HG02884 (cell line): ENCODE results near the gene HDC.
A peak's percentile ranks its signal among the peaks of the same experiment; 100 is the strongest.

Source experiments
- ATAC-seq: cut with Tn5 transposase; IDR thresholded peaks from one replicate; pipeline ENCODE4 v1.9.1; 2021; ENCODE audit warnings: mild to moderate bottlenecking, moderate library complexity; ENCODE audit not compliant: unreplicated experiment

Gene HDC

DNA sequence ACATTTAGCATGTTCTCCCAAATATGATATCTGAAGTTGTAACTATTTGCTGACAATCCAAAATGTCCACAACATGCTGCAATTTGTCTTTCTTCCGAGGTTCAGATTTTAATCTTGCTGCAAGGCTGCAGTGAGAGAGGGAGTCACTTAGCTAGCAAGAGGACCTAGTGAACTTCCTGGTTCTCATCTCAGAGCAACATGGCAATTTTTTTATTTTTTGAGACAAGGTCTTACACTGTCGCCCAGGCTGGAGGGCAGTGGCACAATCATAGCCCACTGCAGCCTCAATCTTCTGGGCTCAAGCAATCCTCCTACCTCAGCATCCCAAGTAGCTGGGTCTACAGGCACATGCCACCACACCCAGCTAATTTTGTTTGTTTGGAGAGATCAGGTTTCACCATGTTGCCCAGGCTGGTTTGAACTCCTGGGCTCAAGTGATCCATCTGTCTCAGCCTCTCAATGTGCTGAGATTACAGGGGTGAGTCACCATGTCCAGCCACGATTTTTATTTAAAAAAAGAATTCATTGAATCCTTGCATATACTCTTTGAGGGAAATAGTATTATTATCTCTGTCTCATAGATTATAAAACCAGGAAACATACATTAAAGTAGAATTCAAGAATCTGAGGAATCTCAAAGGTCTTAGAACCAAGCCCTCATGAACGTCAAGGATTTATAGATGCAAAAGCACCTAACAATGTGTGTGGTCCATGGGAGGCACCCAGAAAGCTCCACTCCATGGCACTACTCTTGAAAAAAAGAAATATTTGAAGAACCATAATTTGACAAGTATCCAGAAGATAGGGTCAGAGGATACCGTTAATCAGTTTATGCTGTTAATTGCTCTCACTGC, 9.1 kb downstream of the HDC start:
- no peak for ATAC-seq

DNA sequence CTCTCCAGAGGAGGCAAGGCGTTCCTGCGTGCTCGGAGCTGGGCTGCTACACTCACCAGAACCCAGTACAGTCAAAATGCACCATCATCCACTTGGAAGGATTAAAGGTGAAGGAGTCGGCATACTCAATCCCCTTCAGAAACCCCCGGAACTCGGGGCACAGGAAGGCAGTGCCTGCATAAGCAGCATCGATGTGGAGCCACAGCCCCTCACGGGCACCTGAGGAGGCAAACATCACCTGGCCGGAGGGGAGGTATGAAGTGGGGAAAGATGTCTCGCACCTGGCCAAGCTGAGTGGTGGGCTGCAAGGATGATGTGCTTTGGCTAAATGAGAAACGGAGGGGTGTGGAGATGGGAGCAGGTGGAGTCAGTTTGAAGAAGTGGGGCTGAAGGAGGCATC, 13.0 kb downstream of the HDC start:
- ATAC-seq = no peak

DNA sequence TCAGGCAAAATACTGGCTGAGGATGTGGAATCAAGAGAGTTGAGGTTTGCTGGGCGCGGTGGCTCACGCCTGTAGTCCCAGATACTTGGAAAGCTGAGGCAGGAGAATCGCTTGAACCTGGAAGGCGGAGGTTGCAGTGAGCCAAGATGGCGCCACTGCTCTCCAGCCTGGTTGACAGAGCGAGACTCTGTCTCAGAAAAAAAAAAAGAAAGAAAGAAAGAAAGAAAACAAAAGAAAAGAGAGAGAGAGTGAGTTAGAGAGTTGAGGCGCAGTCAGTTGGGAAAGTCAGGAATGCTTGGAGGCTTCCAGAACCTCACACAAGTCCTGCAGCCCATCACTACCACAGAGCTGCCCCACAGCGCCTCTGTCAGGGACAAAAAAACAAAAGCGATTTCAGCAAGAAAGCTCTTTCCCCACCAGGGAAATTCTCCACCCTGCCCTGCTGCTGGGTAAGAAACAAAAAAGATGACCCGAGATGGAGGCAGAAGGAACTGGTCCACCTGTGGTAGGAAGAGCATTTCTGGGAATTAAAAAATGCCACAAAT, 13.8 kb downstream of the HDC start:
- no peak for ATAC-seq

DNA sequence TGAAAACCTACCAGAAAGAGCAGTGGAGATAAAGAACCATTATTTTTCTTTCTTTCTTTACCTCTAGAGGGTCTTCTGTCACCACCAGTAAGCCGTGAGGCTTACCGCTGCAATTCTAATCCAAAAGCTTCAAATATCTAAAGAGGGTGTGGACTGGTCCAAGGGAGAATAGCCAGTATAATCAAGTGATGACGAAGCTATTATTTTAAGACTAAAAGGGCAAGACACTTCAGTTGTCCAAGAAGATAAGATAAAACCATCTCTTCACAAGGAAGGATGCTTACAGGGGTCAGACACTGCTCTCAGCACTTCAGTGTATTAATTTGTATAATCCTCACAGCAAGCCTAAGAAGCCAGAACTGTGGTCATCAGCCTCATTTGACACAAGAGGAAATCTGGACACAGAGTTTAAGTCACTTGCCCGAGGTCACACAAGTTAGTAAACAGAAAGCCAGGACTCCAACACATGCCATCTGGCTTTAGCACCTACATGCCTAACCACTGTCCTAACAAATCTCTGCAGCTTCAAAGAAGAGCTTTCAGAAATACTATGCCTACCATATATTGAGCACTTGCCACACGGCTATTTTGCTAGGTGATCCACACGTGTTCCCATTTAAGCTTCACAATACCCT, 14.6 kb downstream of the HDC start:
- no peak for ATAC-seq

DNA sequence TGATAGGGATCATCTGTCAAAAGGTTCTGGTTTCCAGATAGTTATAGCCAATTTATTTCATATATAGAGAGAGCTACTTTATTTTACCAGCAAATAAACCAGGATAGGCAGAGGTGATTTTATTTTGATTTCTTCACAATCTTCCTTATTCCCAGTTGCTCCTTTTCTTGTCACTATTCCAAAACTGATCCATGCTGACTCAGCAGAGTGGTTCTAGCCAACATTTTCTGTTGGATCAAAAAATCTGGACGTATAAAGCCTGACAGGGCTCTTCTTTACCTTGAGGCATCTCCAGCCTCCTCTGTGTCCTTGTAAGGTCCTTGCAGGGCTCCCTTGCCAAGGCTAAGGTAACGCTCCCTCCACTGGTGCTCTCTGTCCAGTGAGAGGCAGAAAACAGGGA, 15.8 kb downstream of the HDC start:
- no peak for ATAC-seq

DNA sequence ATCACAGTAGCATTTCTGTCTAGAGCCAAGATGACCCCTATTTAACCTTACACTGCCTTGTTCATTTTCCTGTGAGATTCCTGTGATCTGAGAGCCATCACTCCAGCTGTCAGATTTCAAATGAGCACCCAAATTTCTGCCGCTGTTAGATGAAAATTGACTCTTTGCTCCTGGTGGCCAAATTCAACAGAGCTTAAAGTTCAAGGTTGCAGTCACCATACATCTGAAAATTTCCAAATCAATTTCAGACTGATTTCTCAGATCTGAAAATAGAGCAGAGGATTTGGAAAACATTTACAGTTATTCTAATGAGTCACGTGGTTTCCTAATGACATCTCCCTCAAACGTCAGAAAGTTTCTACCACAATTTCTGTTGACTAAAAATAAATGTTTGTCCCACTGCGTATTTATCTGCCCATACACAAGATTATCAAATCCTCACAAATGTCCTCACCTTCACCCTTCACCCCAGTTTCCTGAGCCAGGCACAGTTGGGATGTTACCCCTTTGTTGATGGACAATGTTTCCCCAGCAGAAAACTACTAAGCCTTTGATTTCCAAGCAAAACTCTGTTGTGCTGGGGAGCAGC, 16.4 kb downstream of the HDC start:
- no peak for ATAC-seq

DNA sequence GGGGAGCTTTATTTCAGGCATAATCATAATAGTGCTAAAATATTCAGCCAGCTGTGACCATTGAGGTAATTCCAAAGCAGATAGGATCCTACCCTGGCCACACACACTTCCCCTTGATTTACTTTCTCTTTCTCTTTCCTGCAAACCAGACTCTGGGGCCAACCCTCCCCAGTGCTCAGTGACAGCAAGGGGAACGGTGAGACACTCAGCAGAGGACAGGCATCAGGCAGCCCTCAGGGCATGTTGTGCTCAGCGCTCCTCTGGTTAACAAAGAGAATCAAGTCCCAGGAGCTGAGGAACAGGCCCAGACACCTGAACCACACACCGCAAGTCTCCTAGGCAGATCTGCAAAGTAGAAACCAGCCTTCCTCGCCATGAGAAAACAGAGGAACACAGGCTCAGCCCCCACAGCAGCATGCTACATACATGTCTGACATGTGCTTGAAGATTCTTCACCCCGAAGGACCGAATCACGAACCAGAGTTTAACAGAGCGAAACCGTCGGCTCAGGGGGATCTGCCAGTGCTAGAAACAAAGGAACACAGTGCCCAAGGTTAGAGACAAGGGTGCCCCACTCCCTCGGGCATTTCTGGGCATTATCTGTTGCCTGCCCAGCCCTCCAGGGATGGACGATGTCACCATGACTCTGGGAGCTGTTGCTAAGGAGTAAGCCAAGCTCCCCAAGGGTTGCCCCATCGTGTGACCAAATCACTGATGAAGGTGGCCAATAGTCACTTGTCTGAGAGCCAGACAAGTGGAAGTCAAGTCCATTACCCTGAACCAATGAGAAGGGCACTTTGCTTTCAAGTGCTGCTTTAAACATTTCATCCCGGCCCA, 17.5 kb downstream of the HDC start:
- ATAC-seq = peak; percentile 92

DNA sequence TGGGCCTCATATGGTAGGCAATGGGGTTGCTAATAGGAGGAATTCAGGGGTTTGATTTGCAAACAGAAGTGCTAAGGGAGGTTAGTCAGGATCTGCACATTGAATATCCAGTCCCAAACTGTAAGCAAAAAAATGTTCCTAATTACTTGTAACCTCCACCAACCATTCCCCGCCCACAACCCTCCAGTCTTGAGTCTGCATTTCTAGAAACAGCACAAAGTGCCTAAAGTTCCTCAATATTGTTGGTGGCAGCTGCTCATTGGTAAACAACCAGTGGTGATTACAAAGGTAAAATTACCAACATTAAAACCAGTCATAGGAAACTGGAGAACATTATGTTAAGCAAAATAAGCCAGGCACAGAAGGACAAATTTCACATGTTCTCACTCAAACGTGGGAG, 18.9 kb downstream of the HDC start:
- no peak for ATAC-seq

DNA sequence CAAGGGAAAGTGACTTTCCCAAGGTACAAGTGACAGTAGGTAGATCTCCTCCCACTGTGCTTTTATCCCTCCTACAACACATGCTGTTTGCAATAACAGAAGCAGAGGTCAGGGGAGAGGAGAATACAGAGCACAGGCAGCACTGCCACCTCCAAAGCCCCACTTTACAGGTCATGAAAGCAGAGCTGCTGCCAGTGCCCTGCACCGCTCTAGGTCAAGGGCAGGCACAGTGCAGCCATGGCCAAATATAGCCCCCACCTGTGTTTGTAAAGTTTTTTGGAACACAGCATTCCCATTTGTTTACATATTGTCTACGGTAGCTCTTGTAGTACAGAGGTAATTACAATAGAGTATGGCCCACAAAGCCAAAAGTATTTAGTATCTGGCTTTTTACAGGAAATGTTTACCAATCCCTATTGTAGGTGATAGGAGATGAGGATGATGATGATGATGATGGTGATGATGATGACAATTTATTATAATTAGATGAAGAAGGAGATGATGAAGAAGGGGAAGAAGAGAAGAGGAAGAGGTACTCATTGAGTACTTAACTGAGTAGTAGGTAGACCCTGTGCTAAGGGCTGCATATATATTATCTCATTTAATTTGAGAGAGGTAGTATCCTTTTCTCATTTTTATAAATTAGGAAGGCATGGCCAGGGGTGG, 20.4 kb downstream of the HDC start:
- no peak for ATAC-seq

DNA sequence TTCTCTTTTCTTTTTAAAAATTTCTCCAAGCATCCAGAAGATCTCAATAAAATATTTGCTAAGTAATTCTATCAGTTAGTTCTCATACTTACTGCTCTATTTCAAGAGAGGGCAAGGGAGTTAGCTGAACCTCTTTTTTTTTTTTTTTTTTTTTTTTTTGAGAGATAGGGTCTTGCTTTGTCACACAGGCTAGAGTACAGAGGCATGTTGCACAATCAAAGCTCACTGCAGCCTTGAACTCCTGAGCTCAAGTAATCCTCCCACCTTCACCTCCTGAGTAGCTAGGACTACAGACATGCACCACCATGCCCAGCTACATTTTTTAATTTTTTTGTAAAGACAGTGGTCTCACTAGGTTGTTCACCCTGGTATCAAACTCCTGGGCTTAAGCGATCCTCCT, 21.4 kb downstream of the HDC start:
- ATAC-seq = no peak

DNA sequence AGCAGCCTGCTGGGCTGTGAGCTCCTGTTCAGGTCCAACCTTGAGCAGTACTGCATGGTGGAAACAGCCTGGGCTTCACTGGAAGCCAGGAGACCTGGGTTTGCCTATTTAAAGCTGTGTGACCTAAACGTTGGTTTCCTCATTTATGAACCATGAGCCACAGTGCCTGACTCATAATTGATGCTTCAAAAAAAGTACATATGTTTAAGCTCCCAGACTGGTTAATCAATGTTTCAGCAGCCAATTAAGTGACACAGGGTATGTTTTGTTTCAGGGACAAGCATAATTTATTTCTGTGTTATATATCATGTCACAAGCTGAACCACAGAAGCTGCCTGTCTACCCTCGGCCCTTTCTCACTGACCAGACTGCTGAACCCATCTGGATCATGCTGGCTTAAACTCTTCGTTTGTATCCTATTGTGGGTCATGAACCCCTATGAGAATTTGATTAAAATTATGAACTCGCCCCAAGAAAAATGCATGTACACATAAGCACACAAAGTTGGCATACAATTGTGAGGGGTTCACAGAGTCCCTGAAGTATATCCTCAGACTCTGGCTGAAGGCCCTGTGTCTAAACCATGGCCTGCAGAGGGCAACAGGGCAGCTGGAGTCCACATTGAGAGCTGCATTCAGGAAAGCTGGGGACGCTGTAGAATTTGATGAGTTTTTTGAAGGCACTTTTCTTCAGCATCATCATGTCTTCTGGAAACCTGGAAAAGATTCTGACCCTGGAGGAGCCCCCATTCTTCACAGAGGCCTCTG, 23.7 kb downstream of the HDC start:
- ATAC-seq = no peak

DNA sequence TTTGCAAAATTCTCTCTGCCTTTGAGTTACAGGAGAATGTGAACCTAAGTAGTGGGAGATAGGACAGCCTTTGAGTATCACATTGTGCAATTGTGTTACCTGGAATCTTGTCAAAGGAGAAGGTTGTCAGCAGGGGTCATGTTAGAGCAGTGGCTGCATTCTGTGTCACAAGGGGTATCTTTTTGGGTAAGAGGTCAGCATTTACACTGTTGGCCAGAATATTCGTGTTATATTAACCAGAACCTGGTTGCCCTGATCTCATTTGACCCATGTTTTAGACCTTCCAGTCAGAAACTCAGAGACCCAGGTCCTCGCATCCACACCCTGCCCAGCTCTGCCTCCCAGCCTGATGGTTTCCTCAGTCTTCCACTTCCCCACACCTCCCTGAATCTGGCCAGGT, 27.3 kb downstream of the HDC start:
- no peak for ATAC-seq

DNA sequence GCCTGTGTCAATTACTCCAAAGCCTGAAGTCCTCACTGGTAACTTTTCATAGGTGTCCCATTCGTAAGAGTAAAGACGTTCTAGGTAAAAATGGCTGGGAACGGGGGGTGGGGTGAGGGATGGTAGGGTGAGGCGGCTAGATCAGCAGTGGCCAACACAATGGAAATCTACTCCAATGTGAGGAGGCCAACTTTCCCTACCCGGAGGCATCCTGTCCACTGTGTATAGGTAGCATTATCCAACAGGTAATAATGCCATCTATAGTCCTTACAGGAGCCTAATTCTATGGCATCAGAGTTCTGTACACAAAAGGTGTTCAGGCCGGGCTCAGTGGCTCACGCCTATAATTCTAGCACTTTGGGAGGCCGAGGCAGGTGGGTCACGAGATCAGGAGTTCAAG, 29.1 kb downstream of the HDC start:
- no peak for ATAC-seq

DNA sequence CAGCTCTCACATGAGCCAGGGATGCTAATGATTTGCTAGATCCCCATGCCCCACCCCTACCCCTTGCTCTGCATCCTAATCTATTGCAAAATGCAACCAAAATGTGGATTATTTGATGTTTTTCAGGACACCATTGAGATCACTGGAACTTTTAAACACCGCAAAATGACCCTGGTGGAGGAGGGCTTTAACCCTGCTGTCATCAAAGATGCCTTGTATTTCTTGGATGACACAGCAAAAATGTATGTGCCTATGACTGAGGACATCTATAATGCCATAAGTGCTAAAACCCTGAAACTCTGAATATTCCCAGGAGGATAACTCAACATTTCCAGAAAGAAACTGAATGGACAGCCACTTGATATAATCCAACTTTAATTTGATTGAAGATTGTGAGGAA, 29.7 kb downstream of the HDC start:
- no peak for ATAC-seq

DNA sequence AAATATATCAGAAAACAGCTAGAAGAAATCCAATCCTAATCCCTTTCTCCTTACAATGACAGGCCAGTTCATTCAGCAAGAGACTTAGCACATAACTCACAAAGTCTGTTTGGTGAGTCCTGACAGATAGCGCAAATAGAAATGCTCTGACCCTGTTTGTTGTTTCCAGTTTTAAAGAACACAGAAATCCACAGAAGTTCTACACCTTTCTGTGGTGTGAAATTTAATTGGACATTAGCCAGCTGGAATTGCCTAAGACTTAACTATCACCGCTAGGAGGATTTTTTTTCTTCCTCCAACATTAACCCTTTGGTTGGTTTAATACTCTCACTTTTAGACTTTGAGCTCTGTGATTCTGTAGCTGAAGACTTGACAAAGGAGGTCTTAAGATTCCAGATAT, 30.8 kb downstream of the HDC start:
- no peak for ATAC-seq

DNA sequence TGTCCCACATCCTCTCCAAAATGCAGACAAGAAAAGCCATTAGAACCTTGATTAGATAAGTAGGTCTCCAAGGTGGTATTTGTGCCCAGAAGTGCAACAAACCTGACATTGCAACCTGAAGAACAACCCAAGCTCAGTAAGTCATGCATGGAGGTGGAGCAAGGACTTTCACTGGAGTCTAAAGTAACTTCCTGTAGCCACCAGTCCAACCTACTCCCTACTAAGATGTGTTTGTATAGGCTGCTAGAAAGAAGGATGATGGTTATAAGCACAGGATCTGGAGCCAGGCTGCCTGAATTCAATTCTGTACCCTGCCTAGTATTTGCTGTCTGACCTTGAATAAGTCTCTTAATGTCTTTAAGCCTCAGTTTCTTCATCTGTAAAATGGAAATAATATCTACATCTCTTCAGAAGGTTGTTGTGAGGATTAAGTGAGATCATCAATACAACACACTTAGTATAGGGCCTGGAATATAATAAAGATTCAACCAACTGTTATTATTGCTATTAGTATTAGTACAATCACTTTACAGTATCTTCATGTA, 32.3 kb downstream of the HDC start:
- no peak for ATAC-seq

DNA sequence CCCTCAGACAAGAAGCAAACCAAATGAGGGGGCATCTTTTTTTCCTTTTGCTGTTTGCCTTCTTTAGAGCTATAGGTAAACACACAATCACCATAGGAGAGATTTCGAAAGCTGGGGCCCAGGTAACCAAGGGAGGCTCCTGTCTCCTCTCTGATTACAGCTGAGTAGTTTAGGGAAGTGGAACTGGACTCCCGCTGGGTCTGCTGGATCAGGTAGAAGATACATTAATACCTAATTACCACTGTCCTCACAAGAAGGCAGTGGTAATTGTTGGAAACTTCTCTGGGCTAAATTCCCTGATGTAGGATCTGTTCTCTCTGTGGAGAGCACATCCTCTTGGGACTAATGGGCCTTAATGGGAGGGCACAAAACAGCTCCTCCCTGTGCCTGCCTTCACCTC, 32.7 kb downstream of the HDC start:
- no peak for ATAC-seq

DNA sequence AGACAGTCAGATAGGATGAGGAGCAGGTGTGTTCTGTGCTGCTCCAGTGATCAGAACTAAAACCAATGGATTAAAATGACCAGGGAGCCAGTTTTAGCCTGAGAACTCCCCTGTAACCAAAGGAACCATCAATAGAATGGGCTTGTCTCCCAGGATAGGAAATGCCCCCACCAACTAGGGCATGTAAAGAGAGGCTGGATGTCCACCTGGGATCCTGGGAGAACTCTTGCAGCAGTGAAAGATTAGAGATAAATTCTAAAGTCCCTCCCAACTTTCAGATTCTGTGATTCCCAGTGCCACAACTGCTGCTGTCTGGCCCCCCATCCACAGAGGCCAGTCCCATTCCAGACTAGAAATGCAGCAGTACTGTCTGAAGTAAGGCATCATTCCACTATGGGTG, 33.8 kb downstream of the HDC start:
- ATAC-seq = no peak

DNA sequence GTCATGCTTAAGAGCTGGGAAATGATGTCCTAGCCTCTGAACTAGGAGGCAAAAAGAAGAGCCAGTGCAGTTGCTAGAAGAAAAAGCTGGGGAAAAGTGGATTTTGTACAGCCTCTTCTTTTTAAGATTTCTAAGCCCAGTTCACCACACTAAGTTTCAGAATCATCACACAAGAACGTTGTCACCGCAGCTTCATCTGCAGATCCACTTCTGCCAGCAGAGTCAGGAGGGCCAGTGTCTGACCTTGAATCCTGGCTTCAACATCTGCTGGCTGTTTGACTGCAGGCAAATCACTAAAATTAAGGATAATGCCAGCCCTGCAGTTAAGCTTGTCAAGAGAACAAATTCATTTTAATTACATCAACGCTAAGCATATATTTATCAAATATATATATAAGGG, 36.2 kb downstream of the HDC start:
- ATAC-seq = no peak

DNA sequence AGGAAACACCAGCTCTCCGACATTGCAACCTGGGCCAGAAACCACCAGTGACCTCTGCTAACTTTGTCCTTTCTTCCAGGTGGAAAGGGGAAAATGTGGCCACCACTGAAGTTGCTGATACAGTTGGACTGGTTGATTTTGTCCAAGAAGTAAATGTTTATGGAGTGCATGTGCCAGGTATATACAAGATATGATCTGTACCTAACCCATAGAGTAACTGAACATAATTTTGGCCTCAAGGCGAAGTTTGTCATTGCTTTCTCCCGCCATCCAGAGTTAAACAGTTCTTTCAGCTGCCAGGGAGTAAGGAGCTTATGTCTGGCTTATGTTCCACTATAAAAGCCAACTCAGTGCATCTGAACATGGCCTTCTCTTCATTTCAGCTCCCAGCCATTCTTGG, 36.7 kb downstream of the HDC start:
- no peak for ATAC-seq
